Nasal cavity respiratory epithelium epithelial cell of viscerocranial mucosa (primary cell): ENCODE data around the gene SIRT6. TPM values are rescaled to one million over a fixed set of nuclear protein-coding genes. Genes with fewer than 3 reads are reported as not detected.

Experiments
- total RNA-seq: library from RNA; depleted of rRNA; stranded (reverse); fragments of >200 nt; gene quantifications from 2 replicates; pipeline ENCODE4 v1.2.3, GENCODE V29; 2014

The SIRT6 gene
- total RNA-seq = 9.9 and 21.1 TPM in 2 replicates

GRCh38 chr19:4182084-4182810, at the start of gene SIRT6, which contains the start of gene ANKRD24:
Gene SIRT6, minus strand, starts transcription at chr19:4182563. Its CDS starts 24 bp downstream, at chr19:4182539.
Gene ANKRD24, plus strand, starts transcription at chr19:4182689. Its CDS starts 3,737 bp downstream, at chr19:4186426.

GRCh38 chr19:4229179-4229931, 47.0 kb upstream of the SIRT6 start, which contains the start of gene EBI3:
Gene EBI3, plus strand, starts transcription at chr19:4229523. Its CDS starts 28 bp downstream, at chr19:4229551.

Other genes with a start within 250 kb of the SIRT6 start
- not detected in 2 replicates for gene NMRK2, start 249.5 kb downstream of the SIRT6 start, total RNA-seq
- gene DAPK3, start 211.5 kb downstream of the SIRT6 start, total RNA-seq = 129 and 136 TPM in 2 replicates
- gene EEF2, start 197.1 kb downstream of the SIRT6 start, total RNA-seq = 2,721 and 3,305 TPM in 2 replicates
- 14.7 and 20.6 TPM in 2 replicates for gene PIAS4, start 174.8 kb downstream of the SIRT6 start, total RNA-seq
- 22.2 and 67.0 TPM in 2 replicates for gene ZBTB7A, start 115.7 kb downstream of the SIRT6 start, total RNA-seq
- gene MAP2K2, start 58.4 kb downstream of the SIRT6 start, total RNA-seq = 141 and 146 TPM in 2 replicates
- gene CREB3L3, start 28.9 kb downstream of the SIRT6 start, total RNA-seq = not detected in 2 replicates
- gene ANKRD24, start 126 bp upstream of the SIRT6 start, total RNA-seq = 0.34 and 2.5 TPM in 2 replicates
- not detected in 2 replicates for gene EBI3, start 47.0 kb upstream of the SIRT6 start, total RNA-seq
- gene YJU2, start 64.5 kb upstream of the SIRT6 start, total RNA-seq = 16.4 and 17.4 TPM in 2 replicates
- not detected in 2 replicates for gene SHD, start 96.7 kb upstream of the SIRT6 start, total RNA-seq
- not detected in 2 replicates for gene TMIGD2, start 119.8 kb upstream of the SIRT6 start, total RNA-seq
- under 0.01 and 0.07 TPM in 2 replicates for gene FSD1, start 122.0 kb upstream of the SIRT6 start, total RNA-seq
- 52.2 and 59.1 TPM in 2 replicates for gene STAP2, start 156.3 kb upstream of the SIRT6 start, total RNA-seq
- 3.8 and 7.5 TPM in 2 replicates for gene MPND, start 161.0 kb upstream of the SIRT6 start, total RNA-seq
- 31.1 and 55.2 TPM in 2 replicates for gene SH3GL1, start 218.0 kb upstream of the SIRT6 start, total RNA-seq
- gene CHAF1A, start 220.1 kb upstream of the SIRT6 start, total RNA-seq = 5.5 and 5.8 TPM in 2 replicates